Fibroblast of skin of left quadriceps (primary cell): ENCODE measurements around the gene CACNA1C.
A peak's percentile ranks its signal among the peaks of the same experiment; 100 is the strongest.
"Not testable (repeated sequence)": the region's sequence is repeated elsewhere in the genome, so short reads cannot be mapped to it uniquely, and the experiment has no call there.

Experiments used
- DNase-seq, 2 experiments: peaks; one replicate each; pipeline ENCODE4 v3.0.0-alpha.2; 2013; ENCODE audit warnings: low read depth in 2 of 2

The CACNA1C gene

DNA sequence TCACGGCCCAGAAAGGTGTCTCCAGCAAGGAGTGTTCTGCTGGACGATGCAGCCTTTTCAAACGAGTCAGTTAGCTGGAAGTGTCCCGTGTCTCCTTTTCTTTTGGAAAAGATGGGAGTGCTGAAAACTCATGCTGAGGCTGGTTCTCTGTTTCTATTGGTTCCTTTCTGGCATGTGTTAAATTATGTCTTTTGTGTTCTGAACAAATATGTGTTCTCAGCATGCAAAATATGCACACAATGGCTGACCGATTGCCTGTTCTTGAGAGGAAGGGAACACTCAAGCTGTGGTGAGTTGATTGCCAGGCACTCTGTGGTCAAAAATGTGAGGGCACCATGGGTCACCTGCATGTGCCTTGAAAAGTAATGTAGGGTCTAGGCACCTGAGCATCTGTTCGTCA is 181.3 kb downstream of the CACNA1C start:
- no peak for DNase-seq

DNA sequence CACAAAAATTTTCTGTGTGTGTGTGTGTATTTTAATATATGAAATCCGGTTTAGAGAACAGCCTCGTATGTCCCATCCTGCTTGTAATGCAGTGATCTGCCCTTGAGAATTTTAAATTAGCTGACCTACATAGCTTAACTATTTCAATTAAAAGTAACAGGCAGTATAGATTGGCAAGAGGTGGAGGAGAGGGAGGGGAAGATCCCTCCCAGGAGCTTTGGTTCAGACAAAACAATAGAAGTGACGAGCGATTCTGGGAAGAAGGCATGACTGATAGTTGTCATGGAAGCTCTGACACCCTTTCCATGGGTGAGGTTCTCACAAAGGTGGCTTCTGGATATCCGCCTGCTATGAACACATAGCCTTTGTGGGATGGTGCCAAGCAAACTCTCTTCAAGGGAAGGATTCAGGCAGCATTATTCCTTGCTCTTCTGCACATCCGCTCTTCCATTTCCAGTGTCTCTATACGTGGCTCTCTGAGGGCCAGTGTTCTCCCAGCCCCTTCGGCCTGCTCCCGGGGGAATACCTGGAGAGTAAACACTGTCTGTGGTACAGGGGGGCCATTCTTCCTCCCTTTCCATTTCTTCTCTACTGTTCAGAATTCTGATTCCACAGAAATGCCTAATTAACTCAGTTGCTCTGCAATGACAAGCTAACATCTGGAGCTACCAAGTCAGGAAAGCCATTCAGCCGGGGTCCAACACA is 182.0 kb downstream of the CACNA1C start:
- no peak for DNase-seq

DNA sequence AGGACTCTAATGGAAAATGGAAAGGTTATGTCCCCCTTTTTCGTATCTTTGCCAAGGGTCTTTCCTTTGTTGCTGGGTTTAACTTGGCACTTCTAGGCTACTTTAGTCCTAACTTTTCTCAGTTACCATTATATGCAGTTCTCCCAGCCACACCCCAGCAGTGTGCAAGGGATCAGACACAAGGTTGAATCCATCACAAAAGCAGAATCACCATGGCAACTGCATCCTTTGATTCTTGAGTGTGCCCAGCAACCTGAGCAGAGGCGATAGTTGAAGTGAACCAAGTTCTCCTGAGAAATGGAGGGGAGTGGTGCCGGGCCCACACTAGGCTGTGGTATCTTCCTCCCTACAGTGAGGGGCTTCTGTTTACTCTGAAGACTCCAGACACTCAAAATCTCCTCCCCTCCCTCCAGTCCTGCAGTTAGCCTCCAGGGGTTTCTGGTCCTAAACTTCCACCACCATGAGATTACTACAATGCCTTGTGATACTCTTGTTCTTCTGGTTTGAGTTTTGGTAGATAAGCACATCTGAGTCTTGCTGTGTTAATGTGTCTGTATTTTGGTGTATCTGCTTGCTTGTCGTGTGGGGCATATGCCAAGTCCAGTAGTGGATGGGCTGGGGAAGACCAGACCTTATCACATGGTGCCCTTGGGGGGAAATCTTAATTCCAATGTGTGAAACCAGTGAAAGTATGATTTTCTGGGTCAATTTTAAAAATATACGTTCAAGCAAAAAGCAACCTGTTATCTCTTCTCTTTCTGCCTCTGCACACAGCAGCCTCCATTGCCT is 183.9 kb downstream of the CACNA1C start:
- DNase-seq: no peak

DNA sequence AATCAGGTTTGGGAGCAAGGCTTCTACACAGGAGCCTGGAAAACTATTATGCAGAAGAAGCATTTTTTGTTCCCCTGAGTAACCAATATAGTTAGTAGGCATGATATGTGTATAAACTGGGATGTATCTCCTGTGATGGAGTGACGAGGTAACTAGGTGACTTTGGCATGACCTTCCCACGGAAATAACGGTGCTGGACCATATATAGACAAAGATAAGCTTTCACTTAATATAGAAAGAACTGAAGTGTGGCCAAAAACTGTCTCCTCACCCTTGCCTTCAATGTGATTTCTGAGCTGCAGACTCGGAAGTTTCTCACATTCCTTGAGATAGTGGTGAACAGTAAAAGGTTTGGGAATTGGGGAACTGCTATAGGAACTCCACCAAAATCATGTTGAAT is 185.3 kb downstream of the CACNA1C start:
- no peak for DNase-seq

DNA sequence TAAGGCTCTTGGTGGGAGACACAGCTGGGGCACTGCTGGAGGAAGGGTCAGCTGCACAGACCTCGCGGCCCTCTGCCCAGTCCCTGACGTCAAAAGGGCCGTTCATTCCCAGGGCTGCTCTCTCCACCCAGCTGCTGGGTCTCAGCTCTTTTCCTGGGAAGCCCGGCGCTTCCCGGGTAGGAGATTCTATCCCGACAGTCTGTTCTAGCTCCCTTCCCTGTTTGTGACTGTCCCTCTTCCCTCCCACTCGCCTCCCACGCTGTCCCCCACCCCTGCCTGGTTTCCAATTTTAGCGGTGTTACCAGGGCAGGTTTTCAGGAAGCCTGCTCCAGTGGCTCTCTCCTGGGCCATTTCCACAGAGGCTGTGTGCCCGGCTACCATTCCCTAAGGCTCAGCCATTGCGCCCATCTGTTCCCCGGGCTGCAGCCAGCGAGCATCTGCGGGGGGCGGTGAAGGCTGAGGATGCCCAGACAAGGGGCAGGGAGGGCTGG is 186.6 kb downstream of the CACNA1C start:
- DNase-seq: no peak

DNA sequence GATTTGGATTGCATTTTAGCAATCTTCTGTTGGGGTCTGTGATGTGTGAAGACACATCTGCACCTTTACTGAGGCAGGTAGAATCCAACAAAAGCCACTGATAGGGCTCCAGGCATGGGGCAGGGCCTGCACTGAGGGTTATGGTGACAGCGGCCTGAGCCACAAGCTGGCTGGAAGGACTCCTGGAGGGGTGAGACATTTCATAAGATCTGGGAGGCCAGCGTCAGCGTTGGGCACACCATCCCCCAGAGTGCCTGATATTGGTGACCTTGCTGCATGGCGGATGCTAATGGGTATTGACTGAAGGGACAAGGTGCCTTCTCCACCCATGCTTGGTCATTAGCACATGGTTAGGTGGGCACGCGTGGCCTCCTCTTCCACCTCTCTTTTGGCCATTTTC is 187.6 kb downstream of the CACNA1C start:
- no peak for DNase-seq

DNA sequence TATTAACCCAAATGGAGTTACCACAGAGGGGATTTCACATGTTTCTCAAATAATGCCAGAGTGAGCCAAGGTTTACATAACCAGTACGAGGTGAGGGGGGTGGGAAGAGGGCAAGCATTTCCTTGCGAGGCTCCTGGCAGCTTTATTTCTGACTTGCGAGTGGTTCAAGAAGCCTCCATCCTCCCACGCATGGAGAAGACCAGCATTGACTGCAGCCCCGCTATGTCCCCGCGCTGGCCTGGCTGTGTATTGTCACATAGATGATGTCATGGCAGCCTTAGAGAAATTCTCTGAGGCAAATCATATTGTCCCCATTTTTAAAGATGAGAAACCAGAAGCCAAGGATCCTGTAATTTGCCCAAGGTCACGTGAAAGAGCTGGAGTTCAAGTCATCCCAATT is 188.2 kb downstream of the CACNA1C start:
- DNase-seq: no peak

DNA sequence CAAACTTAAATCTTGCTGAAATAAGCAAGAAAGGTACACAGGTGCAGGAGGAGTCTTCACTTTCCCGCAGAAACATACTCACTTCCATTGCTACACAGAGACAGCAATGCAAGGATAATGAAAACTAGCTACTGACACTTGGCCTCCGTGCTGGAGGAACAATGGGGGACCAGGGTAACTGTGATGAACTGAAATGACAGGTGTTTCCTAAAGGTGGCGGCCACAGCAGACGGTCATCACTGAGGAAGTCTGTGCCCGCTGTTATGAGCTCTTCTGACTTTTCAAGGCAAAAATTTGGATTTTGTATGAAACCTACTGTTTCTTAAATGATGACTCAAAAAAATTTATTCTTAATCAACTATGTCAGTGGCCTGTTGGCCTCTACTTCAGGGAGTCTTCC is 189.4 kb downstream of the CACNA1C start:
- no peak for DNase-seq

DNA sequence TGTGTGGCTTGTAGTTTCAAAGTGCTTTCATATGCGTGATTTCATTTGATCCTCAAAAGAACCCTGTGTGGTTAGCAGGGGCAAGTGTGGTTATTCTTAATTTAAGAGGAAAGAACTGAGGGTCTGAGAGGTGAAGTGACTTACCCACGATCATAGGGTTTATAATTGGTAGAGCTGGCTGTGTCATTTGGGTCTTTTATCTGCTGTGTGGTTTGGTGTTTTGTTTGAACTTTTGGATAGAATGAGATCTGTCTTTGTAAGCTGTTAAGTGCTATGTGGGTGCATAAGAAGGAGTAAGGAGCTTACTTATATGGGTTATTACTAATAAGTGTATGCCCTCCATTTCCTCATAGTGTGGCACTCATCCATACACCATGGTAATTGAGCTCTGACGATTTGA is 190.0 kb downstream of the CACNA1C start:
- no peak for DNase-seq

DNA sequence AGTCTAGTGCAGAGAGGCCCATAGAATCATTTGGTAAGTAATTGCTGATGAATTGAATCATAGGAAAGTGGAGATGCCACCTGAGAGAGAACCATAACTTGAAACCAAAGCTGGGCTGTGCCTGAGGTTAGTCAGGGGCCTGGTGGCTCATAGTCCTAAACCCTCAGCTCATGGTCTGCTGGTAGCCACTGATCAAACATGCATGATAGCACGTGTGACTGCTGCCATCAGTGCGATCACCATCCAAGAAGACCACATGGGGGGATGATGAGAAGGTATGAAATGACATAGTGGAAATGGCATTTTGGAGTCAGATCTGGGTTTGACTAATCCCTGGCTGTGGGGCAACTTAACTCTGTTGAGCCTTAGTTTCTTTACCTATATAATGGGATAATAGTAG is 190.5 kb downstream of the CACNA1C start:
- no peak for DNase-seq

DNA sequence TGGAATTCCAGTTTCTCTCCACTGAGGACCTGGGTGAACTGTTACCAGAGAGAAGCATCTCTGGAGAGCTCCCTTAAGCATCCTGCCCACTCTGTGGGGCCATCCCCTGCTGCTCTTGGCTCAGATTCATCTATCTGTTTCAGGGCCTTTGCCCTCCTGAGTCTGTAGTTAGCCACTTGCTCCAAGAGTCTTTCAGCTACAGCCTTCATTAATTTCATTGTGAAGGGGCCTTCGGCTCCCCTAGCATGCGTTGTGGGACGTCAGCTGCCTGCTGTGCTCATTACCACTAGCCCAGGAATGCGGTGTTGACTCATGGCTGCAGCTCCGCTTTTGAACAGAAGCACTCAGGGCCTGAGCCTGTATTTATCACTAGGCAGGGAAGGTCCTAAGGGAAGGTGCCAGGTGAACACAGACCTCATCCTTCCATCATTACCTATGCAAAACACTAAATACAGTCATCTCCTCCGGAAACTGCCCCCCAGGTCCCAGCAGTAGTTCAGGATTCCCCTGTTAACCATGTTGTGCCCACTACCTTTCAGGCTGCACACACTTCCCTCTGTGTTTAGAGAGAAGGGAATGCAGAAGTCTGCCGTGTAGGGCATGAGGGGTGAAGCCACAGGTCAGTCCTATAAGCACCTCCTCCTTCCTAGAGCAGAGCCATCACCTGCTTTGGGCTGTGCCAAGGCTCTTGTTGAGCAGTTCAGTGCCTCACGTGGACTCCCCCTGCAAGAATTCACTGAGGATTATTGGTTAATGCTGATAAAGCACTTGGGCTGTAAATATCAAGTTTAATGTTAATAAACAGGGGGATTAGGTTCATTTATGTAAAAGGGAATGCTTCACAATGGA is 191.4 kb downstream of the CACNA1C start:
- peak; percentile 92 for DNase-seq

DNA sequence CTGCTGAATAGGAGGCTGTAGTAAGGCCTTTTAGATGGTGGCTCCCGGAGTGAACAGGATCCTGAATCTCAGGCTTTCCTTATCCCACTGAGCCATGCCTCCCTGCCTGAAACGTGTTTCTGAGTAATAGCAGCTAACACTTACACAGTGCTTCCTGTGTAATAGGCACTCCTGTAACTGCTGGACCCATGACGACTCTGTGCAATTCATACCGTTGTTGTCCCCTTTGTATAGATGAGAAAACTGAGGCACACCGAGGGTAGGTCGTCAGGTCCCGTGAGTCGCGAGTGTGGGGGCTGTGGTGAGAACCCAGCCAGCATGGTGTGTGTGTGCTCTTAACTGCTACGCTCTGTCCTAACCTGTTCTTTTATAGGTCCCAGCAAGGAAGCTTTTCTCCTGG is 193.6 kb downstream of the CACNA1C start:
- DNase-seq: no peak

DNA sequence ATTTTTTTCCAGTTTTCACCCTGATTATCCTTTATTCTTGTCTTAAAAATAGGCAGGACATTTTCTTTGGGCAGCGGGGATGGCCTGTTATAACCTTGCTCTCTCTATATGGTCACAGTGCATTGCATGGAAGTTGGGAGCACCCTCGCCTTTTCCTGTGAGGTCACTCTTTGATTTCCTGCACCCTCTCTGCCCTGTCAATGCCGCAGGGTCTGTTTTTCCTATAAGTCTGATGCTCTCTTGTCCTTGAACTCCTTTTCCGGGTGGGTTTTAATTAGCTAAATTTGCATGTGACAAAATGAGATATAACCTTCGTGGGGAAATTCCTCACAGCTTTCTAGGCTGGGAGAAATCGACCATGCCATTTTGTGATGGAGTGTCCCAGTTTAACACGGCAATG is 194.3 kb downstream of the CACNA1C start:
- DNase-seq: no peak

DNA sequence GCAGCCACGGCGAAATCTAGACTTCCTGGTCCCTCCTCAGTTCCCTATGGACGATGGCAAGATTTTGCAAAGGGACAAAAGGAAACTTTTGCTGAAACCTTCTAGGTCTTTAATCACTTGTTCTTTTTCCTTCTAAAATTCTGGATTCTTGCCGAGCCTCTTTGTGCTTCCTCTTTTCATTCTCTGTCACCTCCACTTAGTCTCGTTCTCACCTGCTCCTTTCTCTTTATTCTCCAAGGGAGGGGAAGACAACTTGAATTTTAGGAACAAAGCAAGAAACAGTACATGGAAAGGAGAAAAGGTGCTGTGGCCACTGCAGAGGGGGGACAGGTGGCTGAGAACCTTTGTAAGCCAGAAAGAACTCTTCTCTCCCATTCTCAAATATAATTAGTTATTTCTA is 194.8 kb downstream of the CACNA1C start:
- no peak for DNase-seq

DNA sequence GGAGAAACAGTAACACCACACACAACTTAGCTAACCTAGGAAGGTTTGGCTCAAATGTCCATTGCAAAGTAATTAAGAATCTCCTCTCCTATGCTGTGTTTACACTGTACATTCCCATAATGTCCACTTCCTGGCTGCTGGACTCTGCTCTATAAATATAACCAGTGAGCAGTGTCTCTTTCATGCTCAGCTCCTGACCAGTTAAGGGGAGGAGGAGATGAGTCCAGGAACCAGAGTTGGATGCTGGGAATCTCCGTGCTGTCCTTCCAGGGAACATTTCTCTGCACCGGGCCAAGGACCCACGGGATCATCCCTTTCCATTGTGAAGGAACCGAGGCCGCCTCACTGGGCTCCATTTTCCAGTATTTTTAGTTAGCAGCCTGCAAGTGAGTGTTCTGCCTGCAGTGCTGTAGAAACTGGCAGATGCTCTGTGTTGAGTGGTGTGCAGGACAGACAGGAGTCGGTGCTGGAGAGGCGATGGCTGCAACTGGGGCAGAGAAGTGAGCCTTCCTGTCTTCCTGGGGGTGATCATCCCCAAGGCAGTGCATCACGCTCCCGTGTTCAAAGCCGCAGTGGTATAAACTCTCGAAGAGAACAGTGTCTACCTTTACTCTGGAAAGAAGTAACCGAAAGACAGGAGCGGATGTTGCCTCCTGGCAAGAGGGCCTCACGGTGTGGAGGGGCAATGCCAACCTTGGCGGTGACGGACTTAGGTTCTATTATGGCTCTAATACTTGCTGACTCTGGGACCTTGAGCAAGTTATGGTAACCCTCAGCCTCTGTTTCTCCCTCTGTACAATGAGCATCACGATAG is 195.5 kb downstream of the CACNA1C start:
- no peak for DNase-seq

DNA sequence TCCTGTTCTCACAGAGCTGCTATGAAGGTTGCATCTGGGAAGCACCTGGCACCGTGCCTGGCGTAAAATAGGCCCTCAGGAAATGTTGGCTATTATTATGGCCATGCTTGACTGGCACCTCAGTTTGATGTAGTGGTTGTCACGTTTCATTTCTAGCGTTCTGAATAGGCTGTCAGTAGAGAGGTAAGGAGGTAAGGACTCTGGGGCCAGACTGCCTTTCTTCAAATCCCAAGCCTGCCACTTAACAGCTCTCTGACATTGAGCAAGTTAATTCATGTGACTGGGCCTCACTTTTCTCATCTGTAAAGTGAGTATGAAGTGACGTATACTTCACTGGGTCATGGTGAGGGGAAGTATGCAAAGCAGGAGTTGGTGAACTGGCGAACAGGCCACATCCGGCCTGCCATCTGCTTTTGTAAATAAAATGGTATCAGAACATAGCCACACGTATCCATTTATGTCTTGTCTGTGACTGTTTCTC is 196.2 kb downstream of the CACNA1C start:
- no peak for DNase-seq

DNA sequence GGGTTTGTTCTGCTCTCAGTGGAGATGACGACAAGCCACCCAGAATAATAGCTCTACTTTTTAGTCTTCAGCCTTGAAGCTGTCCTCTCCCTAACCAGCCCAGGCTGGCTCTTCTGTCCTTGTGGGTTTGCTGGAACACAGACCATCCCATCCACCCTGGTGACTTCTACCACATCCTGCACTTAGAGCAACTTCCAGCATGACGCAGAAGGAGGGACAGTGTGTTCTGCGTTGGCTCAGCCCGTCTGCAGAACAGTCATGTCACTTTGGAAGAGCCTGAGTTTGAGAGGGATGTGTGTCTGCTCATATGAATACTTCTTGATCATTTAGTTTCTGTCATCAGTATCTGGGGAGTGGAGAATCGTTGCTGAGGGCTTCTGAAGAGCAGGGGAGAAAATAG is 198.0 kb downstream of the CACNA1C start:
- no peak for DNase-seq

DNA sequence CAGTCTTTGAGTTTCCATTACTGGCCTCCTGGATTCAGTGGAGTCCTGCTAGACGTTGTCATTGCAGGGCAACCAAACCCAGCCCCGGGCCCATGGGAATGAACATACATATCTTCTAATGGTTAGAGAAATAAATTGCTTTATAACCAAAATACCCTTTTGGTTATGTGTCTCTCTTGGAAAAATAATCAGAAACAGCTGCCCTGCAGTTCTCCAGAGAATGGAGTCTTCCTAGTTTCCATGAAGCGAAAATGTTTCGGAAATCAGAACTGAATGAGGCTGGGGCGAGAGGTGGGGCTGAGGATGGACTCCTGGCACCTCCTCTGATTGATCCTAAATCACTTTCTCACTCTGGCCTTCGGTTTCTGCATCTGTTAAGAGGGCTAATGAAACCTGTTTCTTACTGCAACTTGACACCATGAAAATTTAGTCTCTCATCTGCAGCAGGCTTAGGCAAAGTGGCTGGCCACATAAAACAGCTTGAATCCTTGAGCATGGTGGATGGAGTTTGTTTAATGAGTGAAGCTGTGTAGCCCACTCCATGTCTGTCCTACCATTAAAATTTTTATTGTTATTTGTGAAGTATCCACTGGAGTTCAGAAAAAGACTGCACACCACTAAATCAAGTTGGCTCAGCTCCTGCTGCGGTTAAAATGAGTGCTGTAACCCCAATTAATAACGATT is 198.9 kb downstream of the CACNA1C start:
- DNase-seq: peak; percentile 71 to 74

DNA sequence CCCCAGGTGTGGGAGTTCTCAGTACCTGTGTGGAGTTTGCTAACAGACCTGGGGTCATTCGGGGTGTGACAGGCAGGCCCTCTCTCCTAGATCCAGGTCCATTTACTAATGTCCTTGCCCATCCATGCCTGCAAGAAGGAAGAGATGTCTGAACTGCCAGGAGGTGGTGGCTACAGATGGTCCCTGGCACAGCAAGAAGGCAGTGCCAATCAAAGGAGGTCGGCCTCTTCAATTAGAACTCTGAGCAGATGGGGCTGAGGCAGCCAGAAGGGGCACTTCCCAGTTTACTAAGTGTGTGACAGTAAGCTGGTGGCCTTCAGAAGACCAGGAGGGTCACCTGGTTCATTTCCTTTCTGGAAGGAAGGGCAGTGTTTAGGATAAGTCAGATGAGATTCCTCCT is 202.5 kb downstream of the CACNA1C start:
- no peak for DNase-seq

DNA sequence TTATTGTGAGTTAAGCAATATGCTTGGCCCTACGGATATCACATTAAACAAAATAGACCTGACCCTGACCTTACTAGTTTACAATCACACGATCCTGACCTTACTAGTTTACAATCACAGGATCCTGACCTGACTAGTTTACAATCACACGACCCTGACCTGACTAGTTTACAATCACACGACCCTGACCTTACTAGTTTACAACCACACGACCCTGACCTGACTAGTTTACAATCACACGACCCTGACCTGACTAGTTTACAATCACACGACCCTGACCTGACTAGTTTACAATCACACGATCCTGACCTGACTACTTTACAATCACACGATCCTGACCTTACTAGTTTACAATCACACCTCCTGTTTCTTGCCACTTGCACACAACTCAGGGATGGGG is 202.9 kb downstream of the CACNA1C start:
- not testable (repeated sequence) for DNase-seq

DNA sequence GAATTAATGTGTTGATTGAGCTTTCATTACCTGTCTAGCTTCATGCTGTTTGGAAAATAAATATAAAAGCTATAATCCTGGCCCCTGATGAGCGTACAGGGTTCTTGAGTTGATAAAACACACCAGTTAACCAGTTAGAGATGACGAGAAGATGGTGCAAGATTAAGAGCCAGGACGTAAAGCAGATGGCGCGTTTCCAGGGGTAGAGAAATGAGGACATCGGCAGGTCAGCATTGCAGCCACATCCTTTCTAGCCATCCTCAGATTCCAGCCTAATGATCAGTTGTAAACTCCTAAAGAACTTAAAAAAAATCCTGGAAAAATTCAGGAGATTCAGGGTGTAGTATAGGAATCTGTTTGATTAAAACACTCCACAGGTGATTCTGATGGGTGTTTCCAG is 203.7 kb downstream of the CACNA1C start:
- no peak for DNase-seq
